Measurements from ENCODE around the gene TNPO2. TPM values are rescaled to one million over a fixed set of nuclear protein-coding genes. Genes with fewer than 3 reads are reported as not detected.

Gene TNPO2
- total and polyA plus RNA-seq, 2 of the 13 experiments (the other 11 are each of a cell fraction or from before 2014, with no cell fraction given) = 31.7 to 61.0 TPM

- TF ChIP-seq SMAD1 (CRISPR knock-in tag; IDR thresholded peaks at IDR 0.05; ENCODE audit: borderline replicate concordance, low read depth) (0 out of 2 replicates have a peak, but pooled peaks have one; percentile 35), YEATS2 (CRISPR knock-in tag; IDR thresholded peaks at IDR 0.05; ENCODE audit: borderline replicate concordance) (peak; percentile 66; the same call in 1 of the 2 replicates), KDM3A (CRISPR knock-in tag; IDR thresholded peaks at IDR 0.05; ENCODE audit: low read depth) (peak; percentile 93), FOXM1 (CRISPR knock-in tag; IDR thresholded peaks at IDR 0.05) (no peak), TAF15 (IDR thresholded peaks at IDR 0.05; ENCODE audit: low read depth, low read length, poor library complexity, severe bottlenecking) (no peak), NFE2L1 (CRISPR knock-in tag; IDR thresholded peaks at IDR 0.05; ENCODE audit: borderline replicate concordance) (no peak), ZMAT5 (CRISPR knock-in tag; IDR thresholded peaks at IDR 0.05; ENCODE audit: borderline replicate concordance, low read depth) (no peak), HOXA5 (CRISPR knock-in tag; IDR thresholded peaks at IDR 0.05) (0 out of 2 replicates have a peak, but pooled peaks have one; percentile 49), ATF6 (CRISPR knock-in tag; conservative IDR thresholded peaks at IDR 0.05) (0 out of 2 replicates have a peak, but pooled peaks have one; percentile 46), ZNF652 (CRISPR knock-in tag; IDR thresholded peaks at IDR 0.05; ENCODE audit: borderline replicate concordance, low read depth) (no peak), SKI (IDR thresholded peaks at IDR 0.05; ENCODE audit: partially characterized antibody) (no peak), ZFP62 (CRISPR knock-in tag; IDR thresholded peaks at IDR 0.05) (no peak), BHLHE40 (IDR thresholded peaks at IDR 0.05; ENCODE audit: low read length) (no peak)
- TF ChIP-seq, protein P1, sequence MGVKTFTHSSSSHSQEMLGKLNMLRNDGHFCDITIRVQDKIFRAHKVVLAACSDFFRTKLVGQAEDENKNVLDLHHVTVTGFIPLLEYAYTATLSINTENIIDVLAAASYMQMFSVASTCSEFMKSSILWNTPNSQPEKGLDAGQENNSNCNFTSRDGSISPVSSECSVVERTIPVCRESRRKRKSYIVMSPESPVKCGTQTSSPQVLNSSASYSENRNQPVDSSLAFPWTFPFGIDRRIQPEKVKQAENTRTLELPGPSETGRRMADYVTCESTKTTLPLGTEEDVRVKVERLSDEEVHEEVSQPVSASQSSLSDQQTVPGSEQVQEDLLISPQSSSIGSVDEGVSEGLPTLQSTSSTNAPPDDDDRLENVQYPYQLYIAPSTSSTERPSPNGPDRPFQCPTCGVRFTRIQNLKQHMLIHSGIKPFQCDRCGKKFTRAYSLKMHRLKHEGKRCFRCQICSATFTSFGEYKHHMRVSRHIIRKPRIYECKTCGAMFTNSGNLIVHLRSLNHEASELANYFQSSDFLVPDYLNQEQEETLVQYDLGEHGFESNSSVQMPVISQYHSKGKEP (CRISPR knock-in tag; IDR thresholded peaks at IDR 0.05) = no peak
- TF ChIP-seq, protein P2, sequence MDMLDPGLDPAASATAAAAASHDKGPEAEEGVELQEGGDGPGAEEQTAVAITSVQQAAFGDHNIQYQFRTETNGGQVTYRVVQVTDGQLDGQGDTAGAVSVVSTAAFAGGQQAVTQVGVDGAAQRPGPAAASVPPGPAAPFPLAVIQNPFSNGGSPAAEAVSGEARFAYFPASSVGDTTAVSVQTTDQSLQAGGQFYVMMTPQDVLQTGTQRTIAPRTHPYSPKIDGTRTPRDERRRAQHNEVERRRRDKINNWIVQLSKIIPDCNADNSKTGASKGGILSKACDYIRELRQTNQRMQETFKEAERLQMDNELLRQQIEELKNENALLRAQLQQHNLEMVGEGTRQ (IDR thresholded peaks at IDR 0.05; ENCODE audit: low read depth, low read length) = no peak
- TF ChIP-seq, protein P2 (CRISPR knock-in tag; IDR thresholded peaks at IDR 0.05; ENCODE audit: borderline replicate concordance) = no peak
- TF ChIP-seq, protein P3, sequence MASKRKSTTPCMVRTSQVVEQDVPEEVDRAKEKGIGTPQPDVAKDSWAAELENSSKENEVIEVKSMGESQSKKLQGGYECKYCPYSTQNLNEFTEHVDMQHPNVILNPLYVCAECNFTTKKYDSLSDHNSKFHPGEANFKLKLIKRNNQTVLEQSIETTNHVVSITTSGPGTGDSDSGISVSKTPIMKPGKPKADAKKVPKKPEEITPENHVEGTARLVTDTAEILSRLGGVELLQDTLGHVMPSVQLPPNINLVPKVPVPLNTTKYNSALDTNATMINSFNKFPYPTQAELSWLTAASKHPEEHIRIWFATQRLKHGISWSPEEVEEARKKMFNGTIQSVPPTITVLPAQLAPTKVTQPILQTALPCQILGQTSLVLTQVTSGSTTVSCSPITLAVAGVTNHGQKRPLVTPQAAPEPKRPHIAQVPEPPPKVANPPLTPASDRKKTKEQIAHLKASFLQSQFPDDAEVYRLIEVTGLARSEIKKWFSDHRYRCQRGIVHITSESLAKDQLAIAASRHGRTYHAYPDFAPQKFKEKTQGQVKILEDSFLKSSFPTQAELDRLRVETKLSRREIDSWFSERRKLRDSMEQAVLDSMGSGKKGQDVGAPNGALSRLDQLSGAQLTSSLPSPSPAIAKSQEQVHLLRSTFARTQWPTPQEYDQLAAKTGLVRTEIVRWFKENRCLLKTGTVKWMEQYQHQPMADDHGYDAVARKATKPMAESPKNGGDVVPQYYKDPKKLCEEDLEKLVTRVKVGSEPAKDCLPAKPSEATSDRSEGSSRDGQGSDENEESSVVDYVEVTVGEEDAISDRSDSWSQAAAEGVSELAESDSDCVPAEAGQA (IDR thresholded peaks at IDR 0.05; ENCODE audit: low read depth) = no peak
- TF ChIP-seq, protein P3 (CRISPR knock-in tag; IDR thresholded peaks at IDR 0.05; ENCODE audit: borderline replicate concordance) = no peak
Measured at GRCh38 chr19:12766051-12766521, 42.4 kb upstream of the TNPO2 start (continued).
